HG03280 (cell line): ENCODE results near the gene FMN1.

Experiments
- ATAC-seq: cut with Tn5 transposase; IDR thresholded peaks from one replicate; pipeline ENCODE4 v1.9.1; 2021; ENCODE audit warnings: mild to moderate bottlenecking, moderate library complexity; ENCODE audit not compliant: unreplicated experiment

FMN1 gene

GRCh38 chr15:32941823-32942222 lies 252.7 kb downstream of the FMN1 start:
- no peak for ATAC-seq

DNA sequence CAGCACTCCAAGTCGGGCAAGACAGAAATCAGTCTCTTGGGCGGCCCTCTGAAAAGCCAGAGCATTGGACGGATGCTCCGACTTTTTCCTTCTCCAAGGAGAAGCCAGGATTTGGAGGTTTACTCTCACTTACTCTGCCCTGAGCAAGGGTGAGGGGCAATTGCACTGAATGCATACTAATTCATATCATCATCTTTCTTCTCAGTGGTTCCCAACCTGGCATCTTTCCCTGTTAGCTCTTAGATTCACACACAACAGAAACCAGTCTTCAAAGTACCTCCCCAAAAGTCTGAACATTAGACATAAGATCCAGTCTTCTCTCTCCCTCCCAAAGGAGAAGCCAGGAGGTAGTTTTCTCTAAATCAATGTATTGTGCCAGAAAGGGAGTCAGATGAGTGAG lies 257.5 kb downstream of the FMN1 start:
- ATAC-seq = no peak

DNA sequence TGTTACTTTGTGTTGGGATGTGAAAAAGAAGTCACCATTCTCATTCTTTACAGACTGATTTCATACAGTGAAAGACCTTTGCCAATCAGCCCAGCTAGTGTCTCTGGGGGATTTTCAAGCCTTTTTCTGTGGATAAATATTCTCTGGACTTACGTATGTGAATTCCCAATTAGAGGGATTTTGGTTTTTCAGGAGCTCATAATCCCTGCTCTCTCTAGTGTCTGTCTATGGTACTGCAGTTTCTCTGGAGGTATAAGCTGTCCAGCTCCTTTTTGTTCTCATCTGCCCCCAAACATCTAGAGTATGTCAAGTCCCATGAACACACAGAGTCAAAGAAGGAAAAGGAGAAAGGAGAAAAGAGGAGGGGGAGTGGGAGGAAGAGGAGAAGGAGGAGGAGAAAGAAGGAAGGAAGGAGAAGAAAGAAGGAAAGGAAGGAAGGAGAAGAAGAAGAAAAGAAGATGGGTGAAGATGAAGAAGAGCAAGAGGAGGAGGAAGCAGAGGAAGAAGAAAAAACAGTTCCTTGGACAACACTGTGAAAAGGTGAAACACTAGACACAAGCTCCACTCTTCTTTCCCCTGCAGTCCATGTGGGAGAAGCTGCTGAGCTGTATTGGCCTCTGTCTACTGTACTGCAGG lies 258.1 kb downstream of the FMN1 start:
- ATAC-seq = no peak

DNA sequence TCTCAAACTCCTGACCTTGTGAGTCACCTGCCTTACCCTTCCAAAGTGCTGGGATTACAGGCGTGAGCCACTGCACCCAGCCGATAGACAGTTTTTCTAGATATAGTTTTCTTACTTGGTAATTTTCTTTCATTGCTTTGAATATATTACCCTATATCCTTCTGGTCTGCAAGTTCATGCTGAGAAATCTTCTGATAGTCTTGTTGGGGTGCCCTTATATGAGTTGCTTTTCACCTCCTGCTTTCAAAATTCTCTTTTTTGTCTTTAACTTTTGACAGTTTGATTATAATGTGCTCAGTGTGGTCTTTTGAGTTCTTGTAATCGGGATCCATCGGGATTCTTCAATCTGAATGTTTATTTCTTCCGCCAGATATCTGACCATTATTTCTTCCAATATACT lies 259.4 kb downstream of the FMN1 start:
- ATAC-seq = no peak

DNA sequence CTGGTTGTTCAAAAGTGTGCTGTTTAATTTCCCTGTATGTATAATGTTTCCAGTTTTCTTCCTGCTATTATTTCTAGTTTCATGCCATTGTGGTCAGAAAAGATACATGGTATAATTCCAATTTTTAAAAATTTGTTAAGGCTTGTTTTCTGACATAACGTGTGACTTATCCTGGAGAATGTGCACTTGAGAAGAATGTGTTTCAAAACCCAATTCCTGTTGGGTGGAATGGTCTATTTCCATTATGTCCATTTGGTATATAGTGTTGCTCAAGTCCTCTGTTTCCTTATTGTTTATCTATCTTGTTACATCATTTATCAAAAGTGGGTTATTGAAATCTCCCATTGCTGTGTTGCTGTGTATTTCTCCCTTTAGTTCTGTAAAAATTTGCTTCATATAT lies 261.3 kb downstream of the FMN1 start:
- ATAC-seq = no peak

GRCh38 chr15:32928876-32929275 lies 265.6 kb downstream of the FMN1 start:
- ATAC-seq = no peak

- no peak for ATAC-seq
Measured at GRCh38 chr15:32927124-32927523, 267.4 kb downstream of the FMN1 start.

DNA sequence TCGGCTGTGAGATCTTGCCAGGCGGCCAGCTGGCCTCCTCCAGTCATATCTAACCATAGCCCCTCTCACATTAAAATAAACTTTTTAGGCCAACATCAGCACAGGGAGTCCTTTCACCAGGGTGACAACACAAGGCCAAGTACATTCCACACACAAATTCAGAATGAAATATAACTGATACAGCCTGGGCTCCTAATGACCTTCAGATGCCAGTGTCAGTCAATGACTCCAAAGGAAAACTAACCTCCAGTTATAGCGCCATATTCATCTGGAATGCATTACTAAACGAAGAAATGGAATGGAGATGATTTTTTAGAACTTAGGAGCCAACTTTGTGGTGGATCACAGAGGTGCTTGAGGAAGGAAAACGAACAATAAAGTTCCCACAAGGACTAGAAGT lies 271.3 kb downstream of the FMN1 start:
- ATAC-seq = no peak

- no peak for ATAC-seq
Measured at GRCh38 chr15:32922541-32922940, 272.0 kb downstream of the FMN1 start.

GRCh38 chr15:32919749-32920414 lies 274.6 kb downstream of the FMN1 start:
- ATAC-seq = no peak

- no peak for ATAC-seq
Measured at GRCh38 chr15:32918547-32918946, 276.0 kb downstream of the FMN1 start.

DNA sequence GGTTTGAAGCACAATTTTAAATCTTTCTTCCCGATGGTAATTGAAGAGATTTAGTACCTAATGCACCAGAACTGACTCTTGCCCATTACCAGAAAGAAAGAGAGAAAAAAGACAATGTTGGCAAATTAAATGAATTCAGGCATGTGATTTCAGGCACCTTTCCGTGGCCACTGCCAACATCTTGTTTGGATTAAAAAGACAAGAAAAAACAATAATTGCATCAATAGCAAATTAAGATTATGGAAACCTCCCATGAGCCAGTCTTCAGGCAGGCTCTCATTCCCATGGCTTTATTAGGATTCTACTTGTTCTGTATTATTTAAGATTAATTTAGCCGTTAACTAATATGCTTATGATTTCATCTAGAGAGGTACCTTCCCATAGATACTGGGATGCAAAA lies 283.7 kb downstream of the FMN1 start:
- ATAC-seq = no peak

- ATAC-seq = no peak
Measured at GRCh38 chr15:32909431-32909830, 285.1 kb downstream of the FMN1 start.

- ATAC-seq = no peak
Measured at GRCh38 chr15:32908872-32909271, 285.6 kb downstream of the FMN1 start.

GRCh38 chr15:32908135-32908801 lies 286.2 kb downstream of the FMN1 start:
- ATAC-seq = peak; percentile 92

- no peak for ATAC-seq
Measured at GRCh38 chr15:32905481-32905880, 289.0 kb downstream of the FMN1 start.

DNA sequence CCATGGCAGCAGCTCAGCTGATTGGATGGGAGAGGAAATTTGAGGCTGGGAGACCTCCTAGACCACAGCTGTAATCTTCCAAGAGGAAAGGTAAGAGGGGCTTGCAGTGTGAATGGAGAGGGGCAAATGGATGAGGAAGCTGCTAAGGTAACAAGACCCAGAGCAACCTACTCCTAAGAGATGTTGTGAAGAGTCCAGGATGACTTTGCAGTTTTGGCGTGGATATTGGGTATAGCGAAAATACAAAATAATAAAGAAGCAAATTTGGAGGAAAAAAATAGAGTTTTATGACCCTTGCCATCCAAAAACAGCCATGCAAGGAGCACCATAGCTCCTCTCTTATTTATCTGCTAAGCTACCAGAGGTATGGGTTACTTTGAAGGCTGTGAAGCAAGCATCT lies 290.1 kb downstream of the FMN1 start:
- ATAC-seq = no peak

- ATAC-seq = no peak
Measured at GRCh38 chr15:32903591-32904290, 290.8 kb downstream of the FMN1 start.

DNA sequence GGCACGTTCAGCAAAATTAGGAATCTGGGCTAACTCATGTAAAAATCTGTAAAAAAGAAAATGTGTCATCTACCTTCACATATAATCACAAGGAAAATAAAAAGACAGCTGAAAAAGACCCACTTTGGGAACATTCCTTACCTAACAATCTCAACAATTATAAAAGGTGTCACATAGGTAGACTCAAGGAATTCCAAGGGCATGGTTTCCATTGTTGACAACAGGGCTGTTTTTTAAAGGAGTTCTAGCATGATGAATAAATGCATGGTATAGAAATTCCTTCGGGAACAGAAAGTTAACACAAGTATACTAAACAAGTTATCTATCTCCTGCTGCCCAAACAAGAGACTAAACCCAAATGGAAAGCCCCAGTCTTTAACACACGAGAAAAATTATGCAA lies 292.5 kb downstream of the FMN1 start:
- ATAC-seq = no peak

DNA sequence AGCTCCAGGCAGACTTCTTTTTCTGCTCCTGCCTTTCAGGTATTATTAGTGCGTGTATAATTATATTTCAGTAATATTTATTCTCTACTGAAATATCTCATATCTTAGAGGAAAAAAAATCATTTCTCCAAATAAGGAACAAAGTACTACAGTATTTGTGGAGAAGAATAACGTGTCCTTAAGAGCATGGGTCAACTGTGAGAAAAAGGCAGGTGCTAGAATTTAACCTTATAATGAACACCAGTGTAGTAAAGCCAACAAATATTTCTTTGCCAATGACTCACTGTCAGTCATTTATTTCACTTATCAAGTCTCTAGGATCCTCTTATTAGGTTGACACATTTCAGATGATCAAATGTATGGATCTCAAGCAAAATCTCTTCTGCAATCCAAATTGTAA lies 293.3 kb downstream of the FMN1 start:
- no peak for ATAC-seq

GRCh38 chr15:32899126-32899596 lies 295.4 kb downstream of the FMN1 start:
- no peak for ATAC-seq

- ATAC-seq = no peak
Measured at GRCh38 chr15:32898414-32898813, 296.1 kb downstream of the FMN1 start.
